SK-N-SH (cell line): ENCODE results near the gene FRMPD4. TPM values are rescaled to one million over a fixed set of nuclear protein-coding genes. Genes with fewer than 3 reads are reported as not detected.

Source experiments
- CTCF ChIA-PET: fragments of 300-600, 350-600 bp; formaldehyde crosslinking; extraction: SDS; loops from one replicate; lab custom pipeline; 2021; lab: Yijun Ruan, JAX
- POLR2A ChIA-PET: fragments of 350-600 bp; sonication (Branson Sonifier 250); formaldehyde crosslinking; extraction: SDS; loops from one replicate; lab custom pipeline; 2020; ENCODE audit warnings: antibody characterized with exemption, inconsistent platforms; lab: Yijun Ruan, JAX
- DNase-seq: peaks from one replicate; pipeline ENCODE4 v3.0.0; 2012
- H2AFZ ChIP-seq: fragments of 200-600 bp; sonication (generic); 2 replicates; pipeline ENCODE4 v1.8.1; 2016; ENCODE audit warnings: antibody characterized with exemption, mild to moderate bottlenecking, low read depth
- H3F3A ChIP-seq: fragments of 200-600 bp; sonication (generic); replicated peaks from 2 replicates; pipeline ENCODE3; 2016; ENCODE audit warnings: antibody characterized with exemption, mild to moderate bottlenecking; ENCODE audit not compliant: insufficient read depth
- H3K27ac ChIP-seq, 2 experiments: fragments of 200-500 bp in 1 of 2; fragments of 200-600 bp in 1 of 2; sonication (Bioruptor generic) in 1 of 2; sonication (generic), shearing (Covaris generic) in 1 of 2; 2 replicates each; pipeline versions ENCODE4 v1.5.1 to v1.6.1; 2014 to 2016; ENCODE audit warnings: low read depth in 2 of 2, inconsistent platforms in 1 of 2, low read length in 1 of 2, mild to moderate bottlenecking in 1 of 2, mixed read lengths in 1 of 2
- H3K27me3 ChIP-seq: fragments of 200-600 bp; sonication (generic), shearing (Covaris generic); 2 replicates; pipeline ENCODE4 v1.6.1; 2016; ENCODE audit warnings: mixed run types; ENCODE audit not compliant: insufficient read depth
- H3K36me3 ChIP-seq, 2 experiments: fragments of 200-500 bp in 1 of 2; fragments of 200-600 bp in 1 of 2; sonication (Bioruptor generic) in 1 of 2; sonication (generic) in 1 of 2; replicated peaks in 1 of 2; 2 replicates each; pipeline versions ENCODE3 to v1.5.1; 2014 to 2016; ENCODE audit warnings: low read length in 1 of 2, mild to moderate bottlenecking in 1 of 2; ENCODE audit not compliant: insufficient read depth in 2 of 2, control insufficient read depth in 1 of 2
- H3K4me1 ChIP-seq, 2 experiments: fragments of 200-500 bp in 1 of 2; fragments of 200-600 bp in 1 of 2; sonication (Bioruptor generic) in 1 of 2; sonication (generic), shearing (Covaris generic) in 1 of 2; 2 replicates each; pipeline versions ENCODE4 v1.5.1 to v1.6.1; 2014 to 2016; ENCODE audit warnings: low read depth in 1 of 2, low read length in 1 of 2, mixed run types in 1 of 2; ENCODE audit not compliant: insufficient read depth in 2 of 2, control insufficient read depth in 1 of 2
- H3K4me2 ChIP-seq: fragments of 200-600 bp; sonication (generic), shearing (Covaris generic); 2 replicates; pipeline ENCODE4 v1.6.1; 2017; ENCODE audit warnings: mixed run types
- H3K4me3 ChIP-seq, 2 experiments: fragments of 200-500 bp in 1 of 2; fragments of 200-600 bp in 1 of 2; sonication (Bioruptor generic) in 1 of 2; sonication (generic), shearing (Covaris generic) in 1 of 2; 2 replicates each; pipeline versions ENCODE4 v1.5.1 to v1.8.1; 2014 to 2016; ENCODE audit warnings: low read depth in 2 of 2, inconsistent platforms in 1 of 2, low read length in 1 of 2, mild to moderate bottlenecking in 1 of 2, mixed read lengths in 1 of 2, moderate library complexity in 1 of 2
- H3K79me2 ChIP-seq: fragments of 200-600 bp; sonication (generic); 2 replicates; pipeline ENCODE4 v1.8.1; 2017; ENCODE audit warnings: mild to moderate bottlenecking; ENCODE audit not compliant: insufficient read depth
- H3K9ac ChIP-seq: fragments of 200-600 bp; sonication (generic); 2 replicates; pipeline ENCODE4 v1.6.1; 2017; ENCODE audit warnings: mixed run types
- H3K9me2 ChIP-seq: fragments of 200-600 bp; sonication (generic); 2 replicates; pipeline ENCODE4 v1.6.1; 2017; ENCODE audit warnings: mixed run types
- H3K9me3 ChIP-seq: fragments of 200-600 bp; sonication (generic); 2 replicates; pipeline ENCODE4 v1.6.1; 2017; ENCODE audit warnings: mixed run types, mild to moderate bottlenecking, moderate library complexity
- H4K20me1 ChIP-seq: fragments of 200-600 bp; sonication (generic); 2 replicates; pipeline ENCODE4 v1.6.1; 2017; ENCODE audit warnings: mild to moderate bottlenecking, mixed run types; ENCODE audit not compliant: insufficient read depth
- CHD2 ChIP-seq: fragments of 150-350 bp; IDR thresholded peaks from 2 replicates; pipeline ENCODE4 v1.6.1; 2018; ENCODE audit warnings: low read length; ENCODE audit not compliant: partially characterized antibody
- ELF1 ChIP-seq: IDR thresholded peaks from 2 replicates; pipeline ENCODE4 v1.4.0; 2012
- EP300 ChIP-seq, 2 experiments: IDR thresholded peaks; 2 replicates each; pipeline versions ENCODE4 v1.4.0 to v1.6.1; 2012; ENCODE audit warnings: borderline replicate concordance in 1 of 2, low read depth in 1 of 2, low read length in 1 of 2
- FOSL2 ChIP-seq: IDR thresholded peaks from 2 replicates; pipeline ENCODE4 v1.4.0; 2012; ENCODE audit warnings: low read depth, mild to moderate bottlenecking, moderate library complexity, borderline replicate concordance
- FOXJ3 ChIP-seq: sonication (generic); formaldehyde crosslinking; IDR thresholded peaks from 2 replicates; pipeline ENCODE4 v1.5.1; 2020; ENCODE audit warnings: mild to moderate bottlenecking, missing genetic modification reagents
- GATA2 ChIP-seq: sonication (generic); formaldehyde crosslinking; IDR thresholded peaks from 2 replicates; pipeline ENCODE4 v1.5.0; 2020; ENCODE audit warnings: mild to moderate bottlenecking, missing genetic modification reagents
- MEF2A ChIP-seq: IDR thresholded peaks from 2 replicates; pipeline ENCODE4 v1.4.0; 2012; ENCODE audit warnings: low read depth, borderline replicate concordance
- MXI1 ChIP-seq: IDR thresholded peaks from 2 replicates; pipeline ENCODE4 v1.6.1; 2012; ENCODE audit warnings: mild to moderate bottlenecking, low read depth, low read length, improper control_type of control experiment
- RCOR1 ChIP-seq: fragments of 150-350 bp; IDR thresholded peaks from 2 replicates; pipeline ENCODE4 v1.6.1; 2017; ENCODE audit warnings: antibody characterized with exemption, low read length
- RXRA ChIP-seq: IDR thresholded peaks from 2 replicates; pipeline ENCODE4 v1.4.0; 2012; ENCODE audit warnings: low read depth, mild to moderate bottlenecking, borderline replicate concordance
- SIN3A ChIP-seq: IDR thresholded peaks from 2 replicates; pipeline ENCODE4 v1.6.1; 2012; ENCODE audit warnings: low read depth, mild to moderate bottlenecking, low read length, moderate library complexity, borderline replicate concordance
- WGBS: methylation state at CpG from one replicate; pipeline ENCODE4 v1.1.6; 2017; ENCODE audit warnings: low lambda C conversion rate; 5-methylcytosine and 5-hydroxymethylcytosine counted together
- polyA plus RNA-seq, 3 experiments: library from polyadenylated mRNA; depleted of rRNA; stranded (reverse); fragments of >200 nt; gene quantifications; 2 replicates each; pipeline ENCODE4 v1.2.3, GENCODE V29; 2012
- TF ChIP-seq, protein P1 (sequence below): fragments of 200-600 bp; sonication (generic); IDR thresholded peaks from 2 replicates; pipeline ENCODE4 v1.6.1; 2017; ENCODE audit warnings: antibody characterized with exemption, mild to moderate bottlenecking, moderate library complexity
- TF ChIP-seq, protein P2 (sequence below): fragments of 150-350 bp; IDR thresholded peaks from 2 replicates; pipeline ENCODE4 v1.6.1; 2017; ENCODE audit warnings: antibody characterized with exemption, low read length, low read depth, borderline replicate concordance
- TF ChIP-seq, protein P3 (sequence below): IDR thresholded peaks from 2 replicates; pipeline ENCODE4; 2012

FRMPD4 gene
- polyA plus RNA-seq, 1 of the 3 experiments (the other 2 are of a cell fraction): not detected

DNA sequence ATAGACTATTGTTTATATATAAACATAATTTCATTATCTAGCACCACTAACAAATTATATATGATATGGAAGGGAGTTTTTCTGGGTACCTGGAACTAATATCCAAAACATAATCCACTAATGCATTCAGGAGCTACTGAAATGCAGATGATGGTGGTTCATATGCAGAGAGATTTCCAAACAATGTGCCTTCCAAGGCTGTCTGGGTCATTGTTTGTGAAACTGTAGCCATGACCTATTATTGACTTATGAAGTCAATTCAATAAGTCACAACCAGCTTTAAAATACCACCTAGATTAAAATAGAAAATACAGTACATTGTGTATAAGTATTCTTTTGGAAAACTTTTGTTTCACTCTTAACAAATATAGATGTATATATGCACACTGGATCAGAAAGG lies 415.9 kb downstream of the FRMPD4 start:
- Histone ChIP-seq H3K4me3 (no peak overlapping the region), H3K9me3 (no peaks in the 10 kb centered on the region), H3K4me2 (no peak overlapping the region), H3K27ac (no peak overlapping the region), H3K9me2 (no peaks in the 10 kb centered on the region), H2AFZ (no peak overlapping the region), H3K79me2 (no peaks in the 10 kb centered on the region), H3K36me3 (no peaks in the 10 kb centered on the region), H3F3A (no peaks in the 10 kb centered on the region), H3K4me1 (no peaks in the 10 kb centered on the region), H4K20me1 (no peaks in the 10 kb centered on the region), H3K27me3 (no peaks in the 10 kb centered on the region), H3K9ac (no peak overlapping the region)
- no peak for DNase-seq
- ChIA-PET POLR2A (no interaction called here), CTCF (no interaction called here)
- TF ChIP-seq MXI1 (no peak), MEF2A (no peak), GATA2 (no peak), FOXJ3 (CRISPR knock-in tag) (no peak), ELF1 (no peak), RCOR1 (no peak), EP300 (IDR thresholded peaks at IDR 0.05; ENCODE audit: borderline replicate concordance in 1 of 2, low read depth in 1 of 2, low read length in 1 of 2) (no peak), CHD2 (no peak), FOSL2 (no peak), SIN3A (no peak)
- TF ChIP-seq, protein P1, sequence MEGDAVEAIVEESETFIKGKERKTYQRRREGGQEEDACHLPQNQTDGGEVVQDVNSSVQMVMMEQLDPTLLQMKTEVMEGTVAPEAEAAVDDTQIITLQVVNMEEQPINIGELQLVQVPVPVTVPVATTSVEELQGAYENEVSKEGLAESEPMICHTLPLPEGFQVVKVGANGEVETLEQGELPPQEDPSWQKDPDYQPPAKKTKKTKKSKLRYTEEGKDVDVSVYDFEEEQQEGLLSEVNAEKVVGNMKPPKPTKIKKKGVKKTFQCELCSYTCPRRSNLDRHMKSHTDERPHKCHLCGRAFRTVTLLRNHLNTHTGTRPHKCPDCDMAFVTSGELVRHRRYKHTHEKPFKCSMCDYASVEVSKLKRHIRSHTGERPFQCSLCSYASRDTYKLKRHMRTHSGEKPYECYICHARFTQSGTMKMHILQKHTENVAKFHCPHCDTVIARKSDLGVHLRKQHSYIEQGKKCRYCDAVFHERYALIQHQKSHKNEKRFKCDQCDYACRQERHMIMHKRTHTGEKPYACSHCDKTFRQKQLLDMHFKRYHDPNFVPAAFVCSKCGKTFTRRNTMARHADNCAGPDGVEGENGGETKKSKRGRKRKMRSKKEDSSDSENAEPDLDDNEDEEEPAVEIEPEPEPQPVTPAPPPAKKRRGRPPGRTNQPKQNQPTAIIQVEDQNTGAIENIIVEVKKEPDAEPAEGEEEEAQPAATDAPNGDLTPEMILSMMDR: no peak
- TF ChIP-seq, protein P2, sequence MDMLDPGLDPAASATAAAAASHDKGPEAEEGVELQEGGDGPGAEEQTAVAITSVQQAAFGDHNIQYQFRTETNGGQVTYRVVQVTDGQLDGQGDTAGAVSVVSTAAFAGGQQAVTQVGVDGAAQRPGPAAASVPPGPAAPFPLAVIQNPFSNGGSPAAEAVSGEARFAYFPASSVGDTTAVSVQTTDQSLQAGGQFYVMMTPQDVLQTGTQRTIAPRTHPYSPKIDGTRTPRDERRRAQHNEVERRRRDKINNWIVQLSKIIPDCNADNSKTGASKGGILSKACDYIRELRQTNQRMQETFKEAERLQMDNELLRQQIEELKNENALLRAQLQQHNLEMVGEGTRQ: no peak
- TF ChIP-seq, protein P3, sequence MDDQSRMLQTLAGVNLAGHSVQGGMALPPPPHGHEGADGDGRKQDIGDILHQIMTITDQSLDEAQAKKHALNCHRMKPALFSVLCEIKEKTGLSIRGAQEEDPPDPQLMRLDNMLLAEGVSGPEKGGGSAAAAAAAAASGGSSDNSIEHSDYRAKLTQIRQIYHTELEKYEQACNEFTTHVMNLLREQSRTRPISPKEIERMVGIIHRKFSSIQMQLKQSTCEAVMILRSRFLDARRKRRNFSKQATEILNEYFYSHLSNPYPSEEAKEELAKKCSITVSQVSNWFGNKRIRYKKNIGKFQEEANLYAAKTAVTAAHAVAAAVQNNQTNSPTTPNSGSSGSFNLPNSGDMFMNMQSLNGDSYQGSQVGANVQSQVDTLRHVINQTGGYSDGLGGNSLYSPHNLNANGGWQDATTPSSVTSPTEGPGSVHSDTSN: no peak

DNA sequence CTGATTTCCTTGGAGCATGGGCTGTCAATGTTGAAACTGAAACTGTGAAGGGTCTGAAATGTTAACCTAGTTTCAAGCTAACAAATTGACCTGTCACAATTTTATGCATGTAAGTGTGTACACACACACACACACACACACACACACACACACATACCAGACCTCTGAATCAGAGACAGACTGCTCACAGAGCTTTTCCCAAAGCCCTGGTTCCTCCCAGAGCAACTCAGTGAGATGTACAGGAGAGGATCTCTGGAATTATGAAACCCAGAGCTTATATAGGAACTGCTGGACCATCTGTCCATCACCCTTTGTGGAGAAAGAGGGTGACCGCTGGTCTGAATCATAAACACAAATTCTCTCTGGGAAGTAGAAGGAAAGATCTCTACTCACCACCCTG lies 424.8 kb downstream of the FRMPD4 start:
- no peak overlapping the region for H2AFZ ChIP-seq
- no peak overlapping the region for H3K4me2 ChIP-seq
- H3K79me2 ChIP-seq: no peaks in the 10 kb centered on the region
- ChIA-PET POLR2A (no interaction called here), CTCF (no interaction called here)
- H3F3A ChIP-seq: no peaks in the 10 kb centered on the region
- H3K4me3 ChIP-seq: no peak overlapping the region
- no peaks in the 10 kb centered on the region for H3K4me1 ChIP-seq
- no peak overlapping the region for H3K9ac ChIP-seq
- WGBS: 0% methylated on average over 1 of the region's 1 CpG
- no peaks in the 10 kb centered on the region for H3K27me3 ChIP-seq
- H4K20me1 ChIP-seq: no peaks in the 10 kb centered on the region
- no peaks in the 10 kb centered on the region for H3K9me2 ChIP-seq
- no peak for DNase-seq
- H3K9me3 ChIP-seq: no peaks in the 10 kb centered on the region
- no peaks in the 10 kb centered on the region for H3K36me3 ChIP-seq
- TF ChIP-seq RXRA: no peak
- no peak overlapping the region for H3K27ac ChIP-seq
